ENCODE data around the gene CHCHD10. TPM values are rescaled to one million over a fixed set of nuclear protein-coding genes. Genes with fewer than 3 reads are reported as not detected.

Gene CHCHD10
- total RNA-seq, 1 experiment from 2014 or later: 117 TPM

- ChIA-PET POLR2A (ENCODE audit: low non-redundant PET) (no interaction called here), CTCF (no interaction called here)
- BruUV-seq (replicated peaks): no TSS peak
These were observed 14.9 kb upstream of the CHCHD10 start for GRCh38 chr22:23782703-23783102.

GRCh38 chr22:23782252-23782651 is 14.5 kb upstream of the CHCHD10 start:
- no peaks in the 10 kb centered on the region for H3K36me3 ChIP-seq (ENCODE audit: insufficient read depth, low read length, poor library complexity, severe bottlenecking)
- H3K4me1 ChIP-seq (ENCODE audit: insufficient read depth, low read length, poor library complexity, severe bottlenecking): peaks cover 5% of the 10 kb centered on the region
- no peak overlapping the region for H3K27ac ChIP-seq (ENCODE audit: low read depth, low read length, poor library complexity, severe bottlenecking)
- intact Hi-C loops (cut with micrococcal nuclease; ENCODE audit: unreplicated experiment): no loop called here
- CTCF ChIA-PET: no interaction called here
- no TSS peak for BruUV-seq (replicated peaks)
- no peak for TF ChIP-seq EZH2 (IDR thresholded peaks at IDR 0.05; ENCODE audit: borderline replicate concordance, low read depth, low read length, poor library complexity, severe bottlenecking)
- no peak for TF ChIP-seq CTCF (conservative IDR thresholded peaks at IDR 0.05; ENCODE audit: low read depth, low read length)
- POLR2A ChIA-PET (ENCODE audit: low non-redundant PET): no interaction called here
- no peak overlapping the region for H3K4me3 ChIP-seq (ENCODE audit: low read depth, low read length, poor library complexity, severe bottlenecking)
- DNase-seq (ENCODE audit: low spot score): no peak
- no peaks in the 10 kb centered on the region for H3K27me3 ChIP-seq (replicated peaks; ENCODE audit: insufficient read depth, low read depth, low read length, poor library complexity)
- no peaks in the 10 kb centered on the region for H3K9me3 ChIP-seq (ENCODE audit: low read depth, low read length, poor library complexity, severe bottlenecking)

More at GRCh38 chr22:23782703-23783102, 14.9 kb upstream of the CHCHD10 start:
- H3K4me1 ChIP-seq (ENCODE audit: insufficient read depth, low read length, poor library complexity, severe bottlenecking): peaks cover 4% of the 10 kb centered on the region
- no peak overlapping the region for H3K4me3 ChIP-seq (ENCODE audit: low read depth, low read length, poor library complexity, severe bottlenecking)
- no peaks in the 10 kb centered on the region for H3K9me3 ChIP-seq (ENCODE audit: low read depth, low read length, poor library complexity, severe bottlenecking)
- TF ChIP-seq CTCF (conservative IDR thresholded peaks at IDR 0.05; ENCODE audit: low read depth, low read length) (no peak), EZH2 (IDR thresholded peaks at IDR 0.05; ENCODE audit: borderline replicate concordance, low read depth, low read length, poor library complexity, severe bottlenecking) (no peak)
- DNase-seq (ENCODE audit: low spot score): no peak
- intact Hi-C loops (cut with micrococcal nuclease; ENCODE audit: unreplicated experiment): no loop called here
- H3K36me3 ChIP-seq (ENCODE audit: insufficient read depth, low read length, poor library complexity, severe bottlenecking): no peaks in the 10 kb centered on the region
- no peaks in the 10 kb centered on the region for H3K27me3 ChIP-seq (replicated peaks; ENCODE audit: insufficient read depth, low read depth, low read length, poor library complexity)
- H3K27ac ChIP-seq (ENCODE audit: low read depth, low read length, poor library complexity, severe bottlenecking): no peak overlapping the region

GRCh38 chr22:23781511-23782183 is 13.9 kb upstream of the CHCHD10 start:
- ChIA-PET CTCF (no interaction called here), POLR2A (ENCODE audit: low non-redundant PET) (no interaction called here)
- H3K9me3 ChIP-seq (ENCODE audit: low read depth, low read length, poor library complexity, severe bottlenecking): no peaks in the 10 kb centered on the region
- H3K4me3 ChIP-seq (ENCODE audit: low read depth, low read length, poor library complexity, severe bottlenecking): no peak overlapping the region
- no peaks in the 10 kb centered on the region for H3K27me3 ChIP-seq (replicated peaks; ENCODE audit: insufficient read depth, low read depth, low read length, poor library complexity)
- no TSS peak for BruUV-seq (replicated peaks)
- no peaks in the 10 kb centered on the region for H3K36me3 ChIP-seq (ENCODE audit: insufficient read depth, low read length, poor library complexity, severe bottlenecking)
- DNase-seq (ENCODE audit: low spot score): no peak
- no peak overlapping the region for H3K27ac ChIP-seq (ENCODE audit: low read depth, low read length, poor library complexity, severe bottlenecking)
- intact Hi-C loops (cut with micrococcal nuclease; ENCODE audit: unreplicated experiment): no loop called here
- peaks cover 5% of the 10 kb centered on the region for H3K4me1 ChIP-seq (ENCODE audit: insufficient read depth, low read length, poor library complexity, severe bottlenecking)
- TF ChIP-seq EZH2 (IDR thresholded peaks at IDR 0.05; ENCODE audit: borderline replicate concordance, low read depth, low read length, poor library complexity, severe bottlenecking): no peak
- TF ChIP-seq CTCF (conservative IDR thresholded peaks at IDR 0.05; ENCODE audit: low read depth, low read length): no peak
